ENCODE results near the gene GNB2.

DNA sequence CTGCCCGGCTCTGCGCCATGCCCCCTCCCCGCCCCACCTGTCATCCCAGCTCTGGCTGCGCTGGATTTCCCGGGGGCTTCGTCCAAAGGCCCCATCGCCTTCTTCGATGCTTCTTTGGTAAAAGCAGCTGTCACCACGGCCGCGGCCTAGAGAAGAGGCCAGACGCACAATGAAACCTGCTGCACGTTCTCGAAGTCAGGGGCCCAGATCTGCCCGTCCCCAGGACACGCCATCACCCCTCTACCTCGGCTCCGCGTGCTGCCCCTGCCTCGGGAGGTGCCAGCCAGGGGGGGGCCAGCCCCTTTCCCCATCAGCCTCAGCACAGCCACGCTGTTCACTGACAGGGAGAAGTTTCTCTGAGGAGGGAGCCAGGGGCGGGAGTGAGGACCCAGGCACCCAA, 13.7 kb downstream of the GNB2 start:
- TF ChIP-seq CTCF (IDR thresholded peaks at IDR 0.05 in 8 of 11, conservative IDR thresholded peaks at IDR 0.05 in 3 of 11) (no peak), POLR2A (IDR thresholded peaks at IDR 0.05) (no peak), POLR2AphosphoS5 (IDR thresholded peaks at IDR 0.05) (no peak)

Data from spleen (tissue), 7 donors.